Measurements from ENCODE around the gene EEF2. TPM values are rescaled to one million over a fixed set of nuclear protein-coding genes. Genes with fewer than 3 reads are reported as not detected.

The EEF2 gene
- total RNA-seq, result 2,814 and 3,752 TPM in 2 replicates

DNA sequence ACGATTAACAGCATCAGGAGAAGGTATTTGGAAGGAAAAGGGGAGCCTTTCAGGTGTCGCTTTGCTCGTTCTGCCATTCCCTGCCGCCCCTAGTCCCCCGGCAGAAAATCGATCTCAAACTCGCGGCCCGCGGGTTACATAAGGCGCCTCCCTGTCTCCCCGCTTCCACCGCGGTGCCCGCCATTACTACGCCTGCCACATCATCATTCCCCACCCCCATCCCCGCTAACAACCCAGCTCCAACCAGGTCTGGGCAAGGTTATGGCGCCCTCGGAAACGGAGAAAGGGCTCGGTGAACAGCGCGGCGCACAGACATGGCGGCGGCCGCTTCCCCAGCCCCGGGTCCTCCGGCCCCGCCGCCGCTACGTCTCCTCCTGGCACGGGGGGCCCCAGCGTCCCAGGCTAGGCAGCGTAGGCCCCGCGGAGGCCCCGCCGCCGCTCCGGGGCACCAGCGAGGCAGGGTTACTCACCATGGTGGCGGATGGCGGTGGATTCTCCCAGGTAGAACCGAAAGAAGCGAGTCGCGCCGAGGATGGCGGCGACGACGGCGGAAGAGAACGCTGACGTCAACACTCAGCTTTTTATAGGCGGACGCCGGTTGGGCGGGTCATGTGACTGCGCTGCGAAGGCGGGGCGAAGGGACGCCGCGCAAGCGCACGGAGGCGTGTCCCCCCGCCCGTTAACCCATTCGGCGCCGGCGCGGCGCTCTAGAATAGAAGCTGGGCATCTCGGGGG lies at the start of gene EEF2:
EEF2 (minus strand) TSS at position 556 of the 735 bp plus-strand sequence; CDS start at position 473, 83 bp downstream.

GRCh38 chr19:4007021-4007835 lies 22.0 kb upstream of the EEF2 start, which contains the start of gene PIAS4:
Gene PIAS4, plus strand, starts transcription at chr19:4007736. Its CDS starts 25 bp downstream, at chr19:4007761.

GRCh38 chr19:3970808-3971598 lies 14.3 kb downstream of the EEF2 start, which contains the start of gene DAPK3:
Gene DAPK3, minus strand, starts transcription at chr19:3971099. Its CDS starts 1,364 bp downstream, at chr19:3969735.

GRCh38 chr19:3932931-3933810 lies 52.1 kb downstream of the EEF2 start, which contains the start of gene NMRK2:
Gene NMRK2, plus strand, starts transcription at chr19:3933069. Its CDS starts 603 bp downstream, at chr19:3933672.

Other genes starting within 250 kb of the EEF2 start
- gene APBA3, start 223.8 kb downstream of the EEF2 start, total RNA-seq, result 19.6 and 20.5 TPM in 2 replicates
- gene MRPL54, start 222.8 kb downstream of the EEF2 start, total RNA-seq, result 37.2 and 39.9 TPM in 2 replicates
- not detected in 2 replicates for gene RAX2, start 213.2 kb downstream of the EEF2 start, total RNA-seq
- not detected in 2 replicates for gene MATK, start 199.1 kb downstream of the EEF2 start, total RNA-seq
- gene ZFR2, start 116.4 kb downstream of the EEF2 start, total RNA-seq, result not detected in 2 replicates
- under 0.01 TPM in 1 of 2 replicates, not detected in the other for gene ATCAY, start 104.8 kb downstream of the EEF2 start, total RNA-seq
- not detected in 2 replicates for gene NMRK2, start 52.4 kb downstream of the EEF2 start, total RNA-seq
- 133 and 147 TPM in 2 replicates for gene DAPK3, start 14.4 kb downstream of the EEF2 start, total RNA-seq
- 10.7 and 12.5 TPM in 2 replicates for gene PIAS4, start 22.3 kb upstream of the EEF2 start, total RNA-seq
- gene ZBTB7A, start 81.4 kb upstream of the EEF2 start, total RNA-seq, result 28.7 and 29.7 TPM in 2 replicates
- gene MAP2K2, start 138.7 kb upstream of the EEF2 start, total RNA-seq, result 127 and 160 TPM in 2 replicates
- under 0.01 TPM in 1 of 2 replicates, not detected in the other for gene CREB3L3, start 168.2 kb upstream of the EEF2 start, total RNA-seq
- 14.7 and 21.5 TPM in 2 replicates for gene SIRT6, start 197.1 kb upstream of the EEF2 start, total RNA-seq
- gene ANKRD24, start 197.2 kb upstream of the EEF2 start, total RNA-seq, result 0.33 and 1.2 TPM in 2 replicates
- gene EBI3, start 244.1 kb upstream of the EEF2 start, total RNA-seq, result not detected in 2 replicates

Data from uterine smooth muscle cell (primary cell).